Erythroblast (primary cell): ENCODE results near the gene PIWIL4.

Experiments
- GATA1 ChIP-seq: IDR thresholded peaks from 2 replicates; pipeline ENCODE4 v1.6.1; 2011; ENCODE audit warnings: low read depth, mild to moderate bottlenecking, control low read depth, low read length, moderate library complexity
- POLR2A ChIP-seq: IDR thresholded peaks from 2 replicates; pipeline ENCODE4 v1.6.1; 2011; ENCODE audit warnings: mild to moderate bottlenecking, low read length

DNA sequence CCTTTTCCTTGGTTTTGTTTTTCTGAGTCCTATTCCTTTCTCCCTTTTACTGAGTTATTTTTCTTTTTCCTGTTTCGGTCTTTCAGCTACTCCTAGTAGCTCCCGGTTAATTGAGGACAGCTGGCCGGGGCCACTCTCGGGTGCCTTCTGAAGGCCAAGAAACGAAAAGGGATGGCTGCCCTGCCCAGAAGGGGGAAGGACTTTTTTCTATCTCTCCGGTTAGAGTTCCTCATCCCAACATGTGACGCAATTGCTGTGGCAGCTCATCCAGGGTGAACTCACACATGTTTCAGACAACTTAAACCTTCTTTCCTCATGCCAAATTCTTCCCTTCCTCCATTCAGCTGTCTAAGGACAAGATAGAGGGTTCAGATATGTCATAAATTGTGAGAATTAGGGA lies 83.6 kb downstream of the PIWIL4 start:
- TF ChIP-seq POLR2A (no peak), GATA1 (no peak)
